ENCODE results near the gene ADAMTS3. TPM values are rescaled to one million over a fixed set of nuclear protein-coding genes. Genes with fewer than 3 reads are reported as not detected.

ADAMTS3 gene
- total and polyA plus RNA-seq, 9 of the 15 experiments (the other 6 are each of a cell fraction or from before 2014, with no cell fraction given), result 4.0 to 18.0 (median 12.1) TPM

DNA sequence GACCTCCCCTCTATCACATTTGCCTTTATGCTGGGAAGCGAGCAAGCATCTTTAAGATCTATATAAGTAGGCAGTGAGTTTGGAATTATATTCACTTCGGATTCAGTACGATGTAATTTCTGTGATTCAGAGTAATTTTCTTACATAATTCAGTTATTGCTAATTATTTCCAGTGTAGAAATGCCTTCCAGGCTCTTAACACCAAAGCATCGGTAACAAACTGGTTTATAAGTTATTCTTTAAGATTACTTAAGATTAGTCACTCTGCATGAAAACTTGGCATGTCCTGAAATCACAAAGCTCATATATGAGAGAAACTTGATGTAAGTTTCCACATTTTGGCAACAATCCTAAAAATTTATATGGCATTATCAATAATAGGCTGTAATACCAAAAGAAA is 120.8 kb downstream of the ADAMTS3 start (continued):
- TF ChIP-seq, protein P1, sequence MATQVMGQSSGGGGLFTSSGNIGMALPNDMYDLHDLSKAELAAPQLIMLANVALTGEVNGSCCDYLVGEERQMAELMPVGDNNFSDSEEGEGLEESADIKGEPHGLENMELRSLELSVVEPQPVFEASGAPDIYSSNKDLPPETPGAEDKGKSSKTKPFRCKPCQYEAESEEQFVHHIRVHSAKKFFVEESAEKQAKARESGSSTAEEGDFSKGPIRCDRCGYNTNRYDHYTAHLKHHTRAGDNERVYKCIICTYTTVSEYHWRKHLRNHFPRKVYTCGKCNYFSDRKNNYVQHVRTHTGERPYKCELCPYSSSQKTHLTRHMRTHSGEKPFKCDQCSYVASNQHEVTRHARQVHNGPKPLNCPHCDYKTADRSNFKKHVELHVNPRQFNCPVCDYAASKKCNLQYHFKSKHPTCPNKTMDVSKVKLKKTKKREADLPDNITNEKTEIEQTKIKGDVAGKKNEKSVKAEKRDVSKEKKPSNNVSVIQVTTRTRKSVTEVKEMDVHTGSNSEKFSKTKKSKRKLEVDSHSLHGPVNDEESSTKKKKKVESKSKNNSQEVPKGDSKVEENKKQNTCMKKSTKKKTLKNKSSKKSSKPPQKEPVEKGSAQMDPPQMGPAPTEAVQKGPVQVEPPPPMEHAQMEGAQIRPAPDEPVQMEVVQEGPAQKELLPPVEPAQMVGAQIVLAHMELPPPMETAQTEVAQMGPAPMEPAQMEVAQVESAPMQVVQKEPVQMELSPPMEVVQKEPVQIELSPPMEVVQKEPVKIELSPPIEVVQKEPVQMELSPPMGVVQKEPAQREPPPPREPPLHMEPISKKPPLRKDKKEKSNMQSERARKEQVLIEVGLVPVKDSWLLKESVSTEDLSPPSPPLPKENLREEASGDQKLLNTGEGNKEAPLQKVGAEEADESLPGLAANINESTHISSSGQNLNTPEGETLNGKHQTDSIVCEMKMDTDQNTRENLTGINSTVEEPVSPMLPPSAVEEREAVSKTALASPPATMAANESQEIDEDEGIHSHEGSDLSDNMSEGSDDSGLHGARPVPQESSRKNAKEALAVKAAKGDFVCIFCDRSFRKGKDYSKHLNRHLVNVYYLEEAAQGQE (IDR thresholded peaks at IDR 0.05; ENCODE audit: borderline replicate concordance), result no peak
- TF ChIP-seq, protein P1 (CRISPR knock-in tag; IDR thresholded peaks at IDR 0.05; ENCODE audit: low read depth), result no peak
- TF ChIP-seq SMARCB1 (IDR thresholded peaks at IDR 0.05; ENCODE audit: insufficient read length, low read depth), result no peak

Measured in K562 (cell line).